SU-DHL-6 (cell line): Measurements from ENCODE around the gene ESR1.

Experiments
- CTCF ChIP-seq: fragments of 200-600 bp; sonication (generic); IDR thresholded peaks from one replicate; pipeline ENCODE4 v1.5.1; 2017; ENCODE audit warnings: antibody characterized with exemption, mild to moderate bottlenecking, low read length, moderate library complexity; ENCODE audit not compliant: insufficient read depth, poor library complexity, severe bottlenecking
- EZH2phosphoT487 ChIP-seq: fragments of 200-600 bp; sonication (generic), shearing (Covaris generic); conservative IDR thresholded peaks from 2 replicates; pipeline ENCODE4 v1.6.1; 2018; ENCODE audit warnings: mild to moderate bottlenecking, antibody characterized with exemption, low read length, moderate library complexity, mixed read lengths

- TF ChIP-seq CTCF (no peak), EZH2phosphoT487 (no peak)
These were observed 286.8 kb downstream of the ESR1 start for GRCh38 chr6:152094276-152094675.
